Glutamatergic neuron (in vitro differentiated cells): ENCODE data around the gene FNDC3B. TPM values are rescaled to one million over a fixed set of nuclear protein-coding genes. Genes with fewer than 3 reads are reported as not detected.

ENCODE experiments used
- DNase-seq: peaks from one replicate; pipeline ENCODE4 v3.0.0; 2022
- H3K27ac Mint-ChIP-seq: one replicate; pipeline ENCODE4 v1.8.0; 2020; ENCODE audit warnings: mild to moderate bottlenecking, mixed read lengths, inconsistent platforms; ENCODE audit not compliant: unreplicated experiment
- H3K27me3 Mint-ChIP-seq: one replicate; pipeline ENCODE4 v1.8.0; 2020; ENCODE audit warnings: mild to moderate bottlenecking, moderate library complexity, mixed read lengths, inconsistent platforms; ENCODE audit not compliant: unreplicated experiment
- H3K36me3 Mint-ChIP-seq: one replicate; pipeline ENCODE4 v1.8.0; 2020; ENCODE audit warnings: mild to moderate bottlenecking, mixed read lengths, inconsistent platforms; ENCODE audit not compliant: unreplicated experiment
- H3K4me1 Mint-ChIP-seq: one replicate; pipeline ENCODE4 v1.8.0; 2020; ENCODE audit warnings: mild to moderate bottlenecking, low read depth, mixed read lengths, inconsistent platforms; ENCODE audit not compliant: unreplicated experiment
- H3K4me3 Mint-ChIP-seq: one replicate; pipeline ENCODE4 v1.8.0; 2020; ENCODE audit warnings: mild to moderate bottlenecking, mixed read lengths, inconsistent platforms; ENCODE audit not compliant: unreplicated experiment
- H3K9me3 Mint-ChIP-seq: one replicate; pipeline ENCODE4 v1.8.0; 2020; ENCODE audit warnings: mild to moderate bottlenecking, moderate library complexity, mixed read lengths, inconsistent platforms; ENCODE audit not compliant: unreplicated experiment
- total RNA-seq: library from RNA; stranded (reverse); fragmentation: NEBNext Ultra II Directional; extraction: Animal tissue kit (Norgen Biotek cat#: 25700); gene quantifications from one replicate; pipeline ENCODE4 v1.2.1, GENCODE V29; 2021; ENCODE audit not compliant: unreplicated experiment
- TF ChIP-seq, protein P1 (sequence below): fragments of 200-600 bp; sonication (generic); IDR thresholded peaks from one replicate; pipeline ENCODE4 v1.5.0; 2021; ENCODE audit not compliant: partially characterized antibody, unreplicated experiment

FNDC3B gene
- total RNA-seq, 1 donor from 2014 or later = 11.7 TPM

DNA sequence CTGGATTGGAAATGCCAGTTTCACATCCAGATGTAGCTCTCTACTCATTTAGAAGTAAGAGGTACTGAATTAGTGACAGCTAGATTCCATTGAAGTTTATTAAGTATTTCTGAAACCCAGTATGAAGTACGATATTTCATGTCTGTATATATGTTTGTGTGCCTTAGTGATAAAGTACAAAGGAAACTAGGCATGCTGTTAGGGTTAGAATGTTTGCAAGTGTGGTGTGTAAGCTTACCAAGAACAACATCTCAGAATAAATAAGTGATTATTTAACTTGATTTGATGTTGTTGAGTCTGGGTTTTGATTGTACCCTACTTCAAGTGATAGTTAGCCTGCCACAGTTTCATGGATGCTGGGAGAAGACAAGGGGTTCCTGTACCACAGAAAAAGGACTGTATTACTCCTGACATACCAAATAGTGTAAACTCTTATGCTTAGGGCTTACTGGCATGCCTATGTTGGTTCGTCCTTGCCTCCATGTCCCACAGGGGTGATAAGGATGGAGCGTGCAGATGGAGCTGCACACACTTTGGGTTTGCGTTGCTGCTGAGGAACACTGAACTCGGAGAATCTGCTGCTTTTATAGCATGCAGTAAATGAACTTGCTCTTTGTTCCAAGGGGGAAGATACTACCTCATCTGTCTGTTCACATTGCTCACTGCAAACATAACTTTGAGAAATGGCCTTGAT lies 43.6 kb downstream of the FNDC3B start:
- no peak overlapping the region for H3K4me3 Mint-ChIP-seq
- no peaks in the 10 kb centered on the region for H3K36me3 Mint-ChIP-seq
- H3K9me3 Mint-ChIP-seq = no peaks in the 10 kb centered on the region
- H3K4me1 Mint-ChIP-seq = peaks cover 3% of the 10 kb centered on the region
- TF ChIP-seq, protein P1, sequence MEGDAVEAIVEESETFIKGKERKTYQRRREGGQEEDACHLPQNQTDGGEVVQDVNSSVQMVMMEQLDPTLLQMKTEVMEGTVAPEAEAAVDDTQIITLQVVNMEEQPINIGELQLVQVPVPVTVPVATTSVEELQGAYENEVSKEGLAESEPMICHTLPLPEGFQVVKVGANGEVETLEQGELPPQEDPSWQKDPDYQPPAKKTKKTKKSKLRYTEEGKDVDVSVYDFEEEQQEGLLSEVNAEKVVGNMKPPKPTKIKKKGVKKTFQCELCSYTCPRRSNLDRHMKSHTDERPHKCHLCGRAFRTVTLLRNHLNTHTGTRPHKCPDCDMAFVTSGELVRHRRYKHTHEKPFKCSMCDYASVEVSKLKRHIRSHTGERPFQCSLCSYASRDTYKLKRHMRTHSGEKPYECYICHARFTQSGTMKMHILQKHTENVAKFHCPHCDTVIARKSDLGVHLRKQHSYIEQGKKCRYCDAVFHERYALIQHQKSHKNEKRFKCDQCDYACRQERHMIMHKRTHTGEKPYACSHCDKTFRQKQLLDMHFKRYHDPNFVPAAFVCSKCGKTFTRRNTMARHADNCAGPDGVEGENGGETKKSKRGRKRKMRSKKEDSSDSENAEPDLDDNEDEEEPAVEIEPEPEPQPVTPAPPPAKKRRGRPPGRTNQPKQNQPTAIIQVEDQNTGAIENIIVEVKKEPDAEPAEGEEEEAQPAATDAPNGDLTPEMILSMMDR = no peak
- no peaks in the 10 kb centered on the region for H3K27me3 Mint-ChIP-seq
- no peak overlapping the region for H3K27ac Mint-ChIP-seq
- no peak for DNase-seq

DNA sequence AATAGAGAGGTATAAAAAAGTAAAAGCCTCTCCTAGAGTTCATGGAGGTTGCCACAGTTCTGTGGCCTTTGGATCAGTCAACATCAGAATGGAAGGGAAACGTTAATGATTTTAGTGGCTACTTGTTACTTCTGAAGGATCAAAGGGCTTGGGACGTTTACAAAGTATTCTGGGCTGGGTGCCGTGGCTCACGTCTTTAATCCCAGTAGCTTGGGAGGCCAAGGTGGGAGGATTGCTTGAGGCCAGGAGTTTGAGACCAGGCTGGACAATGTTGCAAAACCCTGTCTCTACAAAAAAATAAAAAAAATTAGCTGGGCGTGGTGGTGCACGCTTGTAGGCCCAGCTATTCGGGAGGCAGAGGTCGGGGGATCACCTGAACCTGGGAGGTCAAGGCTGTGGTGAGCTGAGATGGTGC lies 44.6 kb downstream of the FNDC3B start:
- TF ChIP-seq, protein P1 = no peak
- no peak for DNase-seq
- Mint-ChIP-seq H3K36me3 (no peaks in the 10 kb centered on the region), H3K4me3 (no peak overlapping the region), H3K9me3 (no peaks in the 10 kb centered on the region), H3K27me3 (no peaks in the 10 kb centered on the region), H3K4me1 (peaks cover 3% of the 10 kb centered on the region), H3K27ac (no peak overlapping the region)

DNA sequence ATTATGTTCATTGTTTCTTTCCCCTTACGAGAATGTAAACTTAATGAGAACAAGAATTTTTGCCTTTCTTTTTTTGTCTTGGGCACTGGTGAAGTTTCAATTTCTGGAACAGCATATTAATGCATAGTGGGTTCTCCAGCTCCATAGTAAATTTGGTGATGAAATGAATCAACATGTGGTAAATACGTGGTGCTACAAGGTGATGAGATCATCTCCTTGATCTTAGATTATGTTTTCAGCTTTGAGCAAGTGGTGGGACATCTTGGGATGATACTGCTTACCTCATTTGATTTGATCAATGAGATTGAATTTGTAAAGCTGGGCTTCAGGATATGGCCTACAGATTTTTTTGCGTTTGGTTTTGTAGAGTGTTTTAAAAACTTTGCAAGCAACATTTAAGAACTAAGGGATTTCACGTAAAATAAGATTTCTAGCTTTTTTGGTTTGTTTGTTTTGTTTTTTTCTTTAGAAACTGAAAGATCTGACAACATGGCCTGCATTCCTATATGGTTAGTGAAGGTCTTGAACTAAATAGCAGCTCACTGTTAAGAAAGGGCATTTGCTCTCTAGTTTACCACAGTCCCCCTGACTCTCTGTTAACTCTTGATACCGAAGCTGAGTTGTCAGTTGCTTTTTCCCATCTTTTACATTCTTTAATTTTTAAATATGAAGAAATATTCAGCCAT lies 45.6 kb downstream of the FNDC3B start:
- no peaks in the 10 kb centered on the region for H3K36me3 Mint-ChIP-seq
- H3K9me3 Mint-ChIP-seq = no peaks in the 10 kb centered on the region
- TF ChIP-seq, protein P1 = no peak
- H3K27ac Mint-ChIP-seq = no peak overlapping the region
- DNase-seq = no peak
- no peaks in the 10 kb centered on the region for H3K27me3 Mint-ChIP-seq
- H3K4me1 Mint-ChIP-seq = peaks cover 5% of the 10 kb centered on the region
- no peak overlapping the region for H3K4me3 Mint-ChIP-seq

DNA sequence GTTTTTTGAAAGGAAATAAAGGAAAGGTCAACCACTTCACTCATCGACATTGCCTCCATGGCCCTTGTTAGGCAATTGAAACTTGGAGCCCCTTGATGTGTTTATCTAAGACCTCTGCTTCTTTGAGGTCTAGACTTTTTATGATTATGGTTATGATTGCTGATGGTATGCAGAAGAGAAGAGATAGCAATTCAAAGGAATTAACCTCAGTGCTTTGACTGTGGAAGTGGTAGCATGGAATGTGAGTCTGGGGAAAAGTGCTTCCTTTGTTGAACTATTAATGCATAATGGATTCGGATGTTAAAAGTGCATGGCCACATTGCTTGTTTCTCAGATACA lies 46.1 kb downstream of the FNDC3B start:
- Mint-ChIP-seq H3K36me3 (no peaks in the 10 kb centered on the region), H3K4me3 (no peak overlapping the region), H3K9me3 (no peaks in the 10 kb centered on the region), H3K27me3 (no peaks in the 10 kb centered on the region), H3K4me1 (peaks cover 5% of the 10 kb centered on the region), H3K27ac (no peak overlapping the region)
- DNase-seq = no peak
- TF ChIP-seq, protein P1 = no peak

DNA sequence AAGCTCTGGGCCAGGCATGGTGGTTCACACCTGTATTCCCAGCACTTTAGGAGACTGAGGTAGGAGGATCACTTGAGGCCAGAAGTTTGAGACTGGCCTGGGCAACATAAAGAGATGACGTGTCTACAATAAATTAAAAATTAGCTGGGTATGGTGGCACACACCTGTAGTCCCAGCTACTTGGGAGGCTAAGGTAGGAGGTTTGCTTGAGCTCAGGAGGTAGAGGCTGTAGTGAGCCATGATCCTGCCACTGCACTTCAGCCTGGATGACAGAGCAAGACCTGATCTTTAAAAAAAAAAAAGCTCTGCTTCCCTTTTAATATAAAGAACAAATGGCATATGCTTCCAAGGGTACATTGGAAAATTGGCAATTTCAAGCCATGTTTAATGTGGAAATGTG lies 46.7 kb downstream of the FNDC3B start:
- H3K36me3 Mint-ChIP-seq = no peaks in the 10 kb centered on the region
- no peaks in the 10 kb centered on the region for H3K9me3 Mint-ChIP-seq

More for the DNA sequence above, 46.7 kb downstream of the FNDC3B start:
- TF ChIP-seq, protein P1 = no peak
- Mint-ChIP-seq H3K4me1 (peaks cover 5% of the 10 kb centered on the region), H3K27ac (no peak overlapping the region), H3K4me3 (no peak overlapping the region), H3K27me3 (no peaks in the 10 kb centered on the region)
- no peak for DNase-seq
